Upper lobe of left lung (tissue), 6 donors: ENCODE results near the gene PAK5. TPM values are rescaled to one million over a fixed set of nuclear protein-coding genes. Genes with fewer than 3 reads are reported as not detected.

Experiments used
- ATAC-seq, 2 donors: fragments of 200-7000 bp; cut with Tn5 transposase; one replicate each; pipeline ENCODE4 v1.9.1; 2022; ENCODE audit warnings: mild to moderate bottlenecking in 2 of 2, moderate library complexity in 2 of 2; ENCODE audit not compliant: low FRiP score in 2 of 2
- DNase-seq, 2 donors: peaks; one replicate each; pipeline ENCODE4 v3.0.0-alpha.2; 2019 to 2020
- H3K27ac ChIP-seq, 4 donors: fragments of 200-600 bp; sonication (generic); one replicate each; pipeline ENCODE4 v1.5.1; 2016 to 2019
- H3K27me3 ChIP-seq, 4 donors: fragments of 200-600 bp; sonication (generic); one replicate each; pipeline ENCODE4 v1.5.1; 2017 to 2019
- H3K36me3 ChIP-seq, 4 donors: fragments of 200-600 bp; sonication (generic); one replicate each; pipeline ENCODE4 v1.5.1; 2016 to 2019
- H3K4me1 ChIP-seq, 4 donors: fragments of 200-600 bp; sonication (generic); one replicate each; pipeline ENCODE4 v1.5.1; 2018 to 2019
- H3K4me3 ChIP-seq, 4 donors: fragments of 200-600 bp; sonication (generic); one replicate each; pipeline ENCODE4 v1.5.1; 2017 to 2019; ENCODE audit warnings: mild to moderate bottlenecking in 2 of 4, moderate library complexity in 1 of 4
- H3K9me3 ChIP-seq, 4 donors: fragments of 200-600 bp; sonication (generic); one replicate each; pipeline ENCODE4 v1.5.1; 2018 to 2019
- EP300 ChIP-seq, 4 donors: sonication (generic); formaldehyde crosslinking; IDR thresholded peaks; one replicate each; pipeline ENCODE4 v1.5.1; 2017; ENCODE audit warnings: antibody characterized with exemption in 4 of 4, control low read depth in 2 of 4
- POLR2A ChIP-seq, 4 donors: fragments of 450-650 bp; IDR thresholded peaks; one replicate each; pipeline ENCODE4 v1.5.1; 2016 to 2017; ENCODE audit warnings: antibody characterized with exemption in 4 of 4, mild to moderate bottlenecking in 2 of 4
- POLR2AphosphoS5 ChIP-seq, 2 donors: sonication (generic); formaldehyde crosslinking; IDR thresholded peaks; one replicate each; pipeline ENCODE4 v1.5.1; 2017; ENCODE audit warnings: antibody characterized with exemption in 2 of 2
- WGBS, 2 donors: methylation state at CpG; one replicate each; pipeline ENCODE4 v1.1.5; 2017 to 2018; 5-methylcytosine and 5-hydroxymethylcytosine counted together
- total RNA-seq, 6 donors: library from RNA; depleted of rRNA in 4 of 6; stranded (reverse); fragments of >200 nt in 4 of 6; gene quantifications; one replicate each; pipeline versions ENCODE4 v1.1.0 to v1.2.1, GENCODE V29; 2016 to 2021
- TF ChIP-seq, protein P1 (sequence below), 6 experiments: fragments of 450-650 bp in 4 of 6; fragments of 200-600 bp in 2 of 6; sonication (generic) in 2 of 6; IDR thresholded peaks; one replicate each; pipeline ENCODE4 v1.5.1; 2016 to 2019; ENCODE audit warnings: antibody characterized with exemption in 6 of 6
- donor health status: DM: no; HTN: no; CAD: no; lungs with moderate emphysema.
- donor health status: DM: no; HTN: yes; CAD: no; lungs with severe emphysema.

The PAK5 gene
- total RNA-seq, 6 donors from 2014 or later: 0.17 to 0.30 (median 0.23) TPM; not detected in 2

DNA sequence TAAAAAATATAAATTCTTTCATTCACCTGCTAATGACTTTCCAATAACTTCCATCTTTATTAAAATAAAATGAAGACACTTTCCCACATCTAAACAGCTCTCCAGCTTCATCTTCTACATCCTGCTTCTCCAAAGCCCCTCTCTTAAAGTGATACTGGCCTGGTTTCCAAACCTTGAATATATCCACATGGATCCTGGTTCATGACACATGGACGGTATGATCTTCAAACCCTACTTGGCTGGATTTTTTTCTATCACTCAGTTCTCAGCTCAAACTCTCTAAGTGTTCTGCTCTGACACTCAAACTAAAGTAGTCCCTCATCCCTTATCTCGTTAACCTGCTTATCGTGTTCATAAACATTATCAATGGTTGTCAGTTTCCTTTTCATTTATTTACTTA, 128.2 kb downstream of the PAK5 start:
- H3K4me1 ChIP-seq: no peaks in the 10 kb centered on the region
- no peak overlapping the region for H3K4me3 ChIP-seq
- DNase-seq (no peak), ATAC-seq (no peak)
- 13 to 35% methylated on average over 3 of the region's 3 CpGs for WGBS, 2 donors
- H3K36me3 ChIP-seq: no peaks in the 10 kb centered on the region
- no peak for TF ChIP-seq EP300 (IDR thresholded peaks at IDR 0.05)
- TF ChIP-seq, protein P1, sequence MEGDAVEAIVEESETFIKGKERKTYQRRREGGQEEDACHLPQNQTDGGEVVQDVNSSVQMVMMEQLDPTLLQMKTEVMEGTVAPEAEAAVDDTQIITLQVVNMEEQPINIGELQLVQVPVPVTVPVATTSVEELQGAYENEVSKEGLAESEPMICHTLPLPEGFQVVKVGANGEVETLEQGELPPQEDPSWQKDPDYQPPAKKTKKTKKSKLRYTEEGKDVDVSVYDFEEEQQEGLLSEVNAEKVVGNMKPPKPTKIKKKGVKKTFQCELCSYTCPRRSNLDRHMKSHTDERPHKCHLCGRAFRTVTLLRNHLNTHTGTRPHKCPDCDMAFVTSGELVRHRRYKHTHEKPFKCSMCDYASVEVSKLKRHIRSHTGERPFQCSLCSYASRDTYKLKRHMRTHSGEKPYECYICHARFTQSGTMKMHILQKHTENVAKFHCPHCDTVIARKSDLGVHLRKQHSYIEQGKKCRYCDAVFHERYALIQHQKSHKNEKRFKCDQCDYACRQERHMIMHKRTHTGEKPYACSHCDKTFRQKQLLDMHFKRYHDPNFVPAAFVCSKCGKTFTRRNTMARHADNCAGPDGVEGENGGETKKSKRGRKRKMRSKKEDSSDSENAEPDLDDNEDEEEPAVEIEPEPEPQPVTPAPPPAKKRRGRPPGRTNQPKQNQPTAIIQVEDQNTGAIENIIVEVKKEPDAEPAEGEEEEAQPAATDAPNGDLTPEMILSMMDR (IDR thresholded peaks at IDR 0.05): no peak
- TF ChIP-seq POLR2A (IDR thresholded peaks at IDR 0.05): no peak
- TF ChIP-seq POLR2AphosphoS5 (IDR thresholded peaks at IDR 0.05): no peak
- H3K9me3 ChIP-seq: no peaks in the 10 kb centered on the region
- no peaks in the 10 kb centered on the region for H3K27me3 ChIP-seq
- no peak overlapping the region for H3K27ac ChIP-seq

- Histone ChIP-seq H3K4me1 (no peaks in the 10 kb centered on the region), H3K27me3 (no peaks in the 10 kb centered on the region), H3K27ac (no peak overlapping the region), H3K9me3 (no peaks in the 10 kb centered on the region), H3K4me3 (no peak overlapping the region), H3K36me3 (no peaks in the 10 kb centered on the region)
- no peak for TF ChIP-seq EP300 (IDR thresholded peaks at IDR 0.05)
- no peak for TF ChIP-seq POLR2A (IDR thresholded peaks at IDR 0.05)
- TF ChIP-seq, protein P1 (IDR thresholded peaks at IDR 0.05): no peak
- TF ChIP-seq POLR2AphosphoS5 (IDR thresholded peaks at IDR 0.05): no peak
- 63 to 72% methylated on average over 4 of the region's 4 CpGs for WGBS, 2 donors
- DNase-seq: no peak
- ATAC-seq: no peak
Measured at GRCh38 chr20:9705722-9706476, 133.0 kb downstream of the PAK5 start.

DNA sequence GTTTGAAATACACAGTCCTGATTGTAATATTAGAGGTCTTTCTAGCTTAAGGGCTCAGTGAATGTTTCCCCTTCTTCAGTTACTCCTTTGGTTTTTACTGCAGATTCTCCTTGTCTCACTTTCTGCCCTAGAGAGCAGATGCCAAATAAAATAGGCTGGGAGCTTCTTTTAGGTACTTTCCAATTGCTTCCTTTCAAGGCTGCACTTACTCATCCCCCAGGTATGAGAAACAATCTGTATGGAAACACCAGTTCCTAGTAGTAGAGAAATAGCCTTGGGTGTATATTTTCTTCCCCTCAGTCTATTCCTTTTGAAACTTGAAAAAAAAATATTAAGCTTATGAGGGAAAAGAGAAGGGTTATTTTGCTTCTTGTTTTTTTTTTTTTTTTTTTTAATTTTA, 139.7 kb downstream of the PAK5 start:
- H3K4me1 ChIP-seq: no peaks in the 10 kb centered on the region
- no peak overlapping the region for H3K4me3 ChIP-seq
- ATAC-seq: no peak
- no peaks in the 10 kb centered on the region for H3K9me3 ChIP-seq
- H3K36me3 ChIP-seq: no peaks in the 10 kb centered on the region
- DNase-seq: no peak
- no peak overlapping the region for H3K27ac ChIP-seq
- no peaks in the 10 kb centered on the region for H3K27me3 ChIP-seq
- no peak for TF ChIP-seq POLR2A (IDR thresholded peaks at IDR 0.05)
- TF ChIP-seq, protein P1 (IDR thresholded peaks at IDR 0.05): no peak
- no peak for TF ChIP-seq EP300 (IDR thresholded peaks at IDR 0.05)
- no peak for TF ChIP-seq POLR2AphosphoS5 (IDR thresholded peaks at IDR 0.05)

DNA sequence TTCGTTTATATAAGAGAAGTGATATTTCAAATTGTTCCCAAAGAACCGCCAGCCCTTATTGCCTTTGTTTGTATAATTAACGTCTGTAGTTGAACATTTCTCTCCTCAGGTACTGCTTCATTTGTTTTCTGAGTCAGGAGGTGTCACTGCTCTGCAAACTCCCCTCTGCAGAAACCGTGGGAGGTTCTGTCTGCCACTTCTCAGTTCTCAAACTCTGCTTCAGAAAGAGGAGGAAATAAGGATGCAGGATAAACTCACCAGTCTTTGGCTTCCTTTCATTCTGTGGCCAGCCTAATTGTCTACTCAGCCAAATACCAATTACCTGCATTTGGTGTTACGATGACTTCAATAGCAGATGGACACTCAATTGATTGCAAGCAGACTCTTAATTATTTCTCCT, 149.8 kb downstream of the PAK5 start:
- ATAC-seq: no peak

More for the DNA sequence above, 149.8 kb downstream of the PAK5 start:
- Histone ChIP-seq H3K27ac (no peak overlapping the region), H3K4me3 (no peak overlapping the region), H3K4me1 (no peaks in the 10 kb centered on the region), H3K9me3 (no peaks in the 10 kb centered on the region), H3K36me3 (no peaks in the 10 kb centered on the region), H3K27me3 (no peaks in the 10 kb centered on the region)
- TF ChIP-seq POLR2A (IDR thresholded peaks at IDR 0.05): no peak
- TF ChIP-seq EP300 (IDR thresholded peaks at IDR 0.05): no peak
- TF ChIP-seq POLR2AphosphoS5 (IDR thresholded peaks at IDR 0.05): no peak
- TF ChIP-seq, protein P1 (IDR thresholded peaks at IDR 0.05): no peak
- WGBS, 2 donors: 39 to 42% methylated on average over 5 of the region's 5 CpGs
- no peak for DNase-seq
